GM12892 (cell line): Measurements from ENCODE around the gene RSPH3.

ENCODE experiments used
- POLR2A ChIP-seq: IDR thresholded peaks from 2 replicates; pipeline ENCODE4 v1.6.1; 2011; ENCODE audit warnings: low read depth, low read length, control low read depth
- POLR2AphosphoS5 ChIP-seq: IDR thresholded peaks from 2 replicates; pipeline ENCODE4 v1.6.1; 2011; ENCODE audit warnings: low read depth, low read length, control low read depth
- TAF1 ChIP-seq: IDR thresholded peaks from 2 replicates; pipeline ENCODE4 v1.6.1; 2011; ENCODE audit warnings: low read depth, mild to moderate bottlenecking, control low read depth, low read length, borderline replicate concordance

DNA sequence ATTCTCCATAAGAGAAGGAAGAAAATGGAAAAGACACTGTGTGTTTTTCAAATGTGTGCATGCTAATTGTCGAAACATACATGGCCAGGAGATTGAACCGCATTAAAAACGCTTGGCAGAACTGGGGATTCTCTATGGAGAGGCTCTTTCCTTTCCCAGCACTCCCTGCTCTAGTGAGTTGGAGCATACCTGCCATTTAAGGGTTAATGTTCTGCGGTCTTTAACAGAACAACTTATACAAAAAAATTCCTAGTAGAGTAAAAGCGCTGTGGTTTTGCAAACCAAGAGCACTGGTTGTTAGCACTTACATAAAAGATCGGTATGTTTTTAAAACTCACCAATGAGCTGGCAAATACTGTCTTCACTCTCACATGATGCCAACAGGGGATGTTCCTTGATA is 43.2 kb upstream of the RSPH3 start:
- no peak for TF ChIP-seq POLR2AphosphoS5
- TF ChIP-seq POLR2A: no peak
- no peak for TF ChIP-seq TAF1
